ENCODE measurements around the gene RUNX2.

The RUNX2 gene

DNA sequence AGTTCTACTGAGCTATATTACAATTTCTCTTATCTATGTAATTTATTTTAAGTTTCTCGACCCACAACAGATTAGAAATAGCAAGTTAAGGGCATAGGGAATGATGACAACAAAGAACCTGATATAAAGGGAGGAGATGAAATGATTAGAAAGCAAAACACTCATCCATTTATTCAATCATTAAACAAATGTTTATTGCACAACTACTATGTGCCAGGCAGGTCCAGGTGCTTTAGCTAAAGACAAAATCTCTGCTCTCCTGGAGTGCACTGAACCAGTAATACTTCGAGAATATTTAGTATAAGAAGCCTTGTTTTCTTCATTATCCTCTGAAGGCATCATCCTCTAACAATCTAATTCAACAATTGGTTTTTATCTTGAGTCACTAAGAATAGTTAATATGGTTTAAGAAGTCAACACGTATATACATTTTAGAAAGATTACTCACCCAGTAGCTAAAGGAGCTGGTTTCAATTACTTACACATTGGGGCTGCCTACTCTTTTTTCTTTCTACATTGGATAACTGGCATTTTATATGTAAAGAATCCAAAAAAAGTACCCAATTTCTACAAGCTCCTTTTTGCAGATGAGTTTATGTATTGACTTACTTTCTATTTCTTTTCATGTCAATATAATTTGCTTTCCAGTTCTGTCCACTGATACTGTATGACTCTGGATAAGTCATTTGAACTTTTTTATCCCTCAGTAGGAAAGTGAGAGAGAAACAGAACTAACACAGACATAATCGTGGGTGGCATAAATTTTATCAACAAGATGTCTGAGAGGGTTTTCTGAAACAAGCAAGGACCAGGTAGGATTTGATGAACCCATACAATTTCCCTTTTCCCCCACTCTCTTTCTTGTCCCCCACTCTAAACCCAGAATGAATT is 375.0 kb downstream of the RUNX2 start:
- no peak for DNase-seq (ENCODE audit: low read depth, low spot score)

DNA sequence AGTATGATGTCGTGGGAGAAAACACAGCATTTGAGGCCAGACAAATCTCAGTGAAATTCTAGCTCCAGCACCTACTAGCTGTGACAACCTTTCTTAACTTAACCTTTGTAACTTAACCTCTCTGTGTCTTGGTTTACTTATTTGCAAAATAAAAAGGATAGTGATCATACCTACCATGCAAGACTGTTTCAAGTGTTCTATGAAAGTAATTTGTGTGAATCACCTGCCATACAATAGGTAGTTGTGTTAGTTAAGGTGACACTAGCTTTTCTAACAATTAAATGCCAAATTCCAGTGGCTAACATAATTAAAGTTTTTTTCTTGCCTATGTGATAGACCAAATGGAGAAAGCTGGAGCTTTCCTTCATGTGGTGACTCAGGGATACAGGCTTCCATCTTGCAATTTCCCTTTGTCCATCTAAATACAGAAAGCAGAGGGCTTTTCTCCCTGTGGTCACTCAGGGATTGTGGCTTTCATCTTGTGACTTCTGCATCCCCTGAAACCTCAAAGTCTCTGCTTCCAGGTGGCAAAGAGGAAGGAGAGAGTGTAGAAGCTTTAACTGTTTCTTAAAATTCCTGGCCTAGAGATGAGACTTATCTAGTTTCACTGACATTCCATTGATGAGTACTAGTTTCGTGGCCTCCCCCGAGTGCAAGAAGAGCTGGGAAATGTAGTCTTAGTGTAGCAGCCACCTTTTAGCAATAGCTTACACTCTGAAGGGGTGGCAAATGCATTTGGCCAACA is 376.1 kb downstream of the RUNX2 start:
- no peak for DNase-seq (ENCODE audit: low read depth, low spot score)

DNA sequence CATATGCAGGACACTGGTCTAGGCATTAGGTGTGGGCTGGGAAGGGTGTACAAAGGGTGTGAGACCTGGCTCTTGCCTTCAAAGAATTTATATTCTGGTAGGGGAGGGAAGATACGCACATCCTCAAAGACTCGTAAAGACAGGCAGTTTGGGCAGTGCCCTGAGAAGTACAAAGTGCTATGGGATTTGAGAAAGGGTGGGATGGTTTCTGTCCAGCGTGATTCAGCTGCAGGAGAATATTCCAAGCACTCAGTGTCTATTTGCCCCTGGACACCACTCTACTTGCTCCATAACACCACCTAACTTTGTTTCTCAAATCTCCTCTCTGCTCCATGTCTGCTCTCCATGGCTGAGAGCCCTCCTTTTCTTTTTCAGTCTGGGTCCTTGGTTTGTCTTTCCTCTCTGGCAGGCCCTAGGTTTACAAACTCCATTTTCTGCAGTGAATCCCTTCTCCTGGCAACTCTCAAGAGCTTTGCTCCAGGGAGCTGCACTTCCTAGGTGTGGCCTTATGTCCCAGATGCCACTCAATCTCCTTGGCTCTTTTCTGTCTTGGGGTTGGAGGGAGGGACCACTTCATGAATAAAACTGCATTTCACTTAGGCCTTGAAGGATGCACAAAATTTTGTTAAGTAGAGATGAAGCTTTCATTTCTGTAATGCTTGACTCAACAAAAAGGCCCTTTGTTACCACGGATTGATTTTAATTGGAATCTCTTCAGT is 377.2 kb downstream of the RUNX2 start:
- no peak for DNase-seq (ENCODE audit: low read depth, low spot score)

DNA sequence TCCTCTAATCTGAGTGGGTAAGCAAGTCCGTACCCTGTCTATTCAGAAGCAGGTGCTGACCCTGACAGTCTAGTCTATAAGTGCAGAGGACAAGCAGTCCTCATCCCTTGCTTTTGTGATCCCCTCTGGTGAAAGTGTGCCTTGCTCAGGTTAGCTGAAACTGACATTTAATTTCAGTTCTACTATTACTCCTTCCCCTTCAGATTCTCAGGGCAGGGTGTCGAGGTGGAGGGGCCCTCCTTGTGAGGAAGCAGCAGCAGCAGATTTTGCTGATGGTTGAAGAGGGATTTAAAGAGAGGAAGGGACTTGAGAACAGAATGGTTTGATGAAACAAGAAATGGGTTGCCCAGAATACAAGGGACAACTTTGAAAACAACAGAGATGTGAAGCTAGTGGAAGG is 378.2 kb downstream of the RUNX2 start:
- no peak for DNase-seq (ENCODE audit: low read depth, low spot score)

DNA sequence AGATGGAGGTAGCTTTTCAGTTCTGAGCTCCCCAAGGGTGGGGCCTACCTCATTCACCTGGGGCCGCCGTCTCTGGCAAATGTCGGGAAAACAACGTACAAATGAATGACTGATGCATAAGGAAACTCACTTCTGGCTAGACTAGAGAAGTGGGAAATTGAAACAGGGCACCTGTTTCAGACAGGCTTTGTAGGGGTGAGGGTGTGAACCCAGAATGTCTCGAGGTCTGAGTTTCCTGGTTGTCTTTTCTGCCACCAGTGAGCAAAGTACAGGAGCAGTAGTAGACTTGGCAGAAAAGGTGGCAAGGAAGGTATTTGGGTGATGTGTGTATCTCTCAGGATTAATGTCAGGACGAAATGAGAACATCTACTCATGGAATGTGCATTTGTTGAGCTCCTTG is 379.0 kb downstream of the RUNX2 start:
- no peak for DNase-seq (ENCODE audit: low read depth, low spot score)

DNA sequence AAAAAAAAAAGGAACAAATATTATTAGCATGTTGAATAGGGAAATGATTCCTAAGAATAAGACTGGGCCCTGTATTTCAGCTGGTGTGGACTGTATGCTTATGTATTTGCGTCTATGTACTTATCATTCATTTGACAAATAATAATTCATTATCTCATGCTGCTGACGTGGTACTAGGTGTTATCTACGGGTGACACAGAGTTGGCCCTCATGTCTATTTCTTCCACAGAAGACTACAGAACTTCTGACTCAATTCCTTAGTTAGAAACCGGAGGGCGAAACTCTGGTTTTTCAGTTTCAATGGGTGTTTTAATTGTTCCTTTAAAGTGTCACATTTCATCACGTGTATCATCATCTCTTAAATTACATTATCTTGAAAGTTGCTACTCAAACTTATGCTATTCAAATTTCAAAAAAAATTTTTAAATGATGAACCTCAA is 381.7 kb downstream of the RUNX2 start:
- DNase-seq (ENCODE audit: low read depth, low spot score): no peak

DNA sequence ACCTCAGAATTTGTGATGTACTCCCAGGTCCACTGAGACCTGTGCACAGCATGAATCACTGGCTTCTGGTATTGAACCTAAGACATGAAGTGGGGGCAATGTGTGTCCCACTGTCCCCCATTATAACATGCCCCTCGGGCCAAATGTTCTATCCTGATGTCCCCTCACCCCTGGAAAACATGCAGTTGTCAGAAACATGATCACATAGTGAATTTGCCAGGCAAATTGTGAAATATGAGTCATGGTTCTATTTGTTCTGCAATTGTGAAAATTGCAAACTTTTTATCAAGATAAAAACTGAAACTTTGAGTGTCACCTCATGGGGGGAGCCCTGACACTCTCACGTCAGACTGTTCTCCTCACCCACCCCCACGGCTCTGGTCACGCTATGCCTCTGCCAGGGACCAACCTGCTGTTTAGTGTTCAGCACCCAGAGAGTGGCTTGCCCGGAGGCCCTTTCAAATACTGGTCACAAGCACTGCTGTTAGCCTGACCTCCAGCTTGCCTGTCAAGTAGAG is 382.2 kb downstream of the RUNX2 start:
- DNase-seq (ENCODE audit: low read depth, low spot score): no peak

DNA sequence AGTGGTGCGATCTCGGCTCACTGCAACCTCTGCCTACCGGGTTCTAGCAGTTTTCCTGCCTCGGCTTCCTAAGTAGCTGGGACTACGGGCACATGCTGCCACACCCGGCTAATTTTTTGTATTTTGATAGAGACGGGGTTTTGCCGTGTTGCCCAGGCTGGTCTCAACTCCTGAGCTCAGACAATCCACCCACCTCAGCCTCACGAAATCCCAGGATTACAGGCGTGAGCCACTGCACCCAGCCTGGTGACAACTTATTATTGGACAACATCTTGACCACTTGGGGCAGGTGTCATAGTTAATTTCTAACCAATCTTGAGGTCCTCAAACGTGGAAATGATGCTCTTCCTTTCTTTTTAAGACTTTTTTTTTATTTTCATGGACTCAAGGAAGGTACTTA is 383.9 kb downstream of the RUNX2 start:
- DNase-seq (ENCODE audit: low read depth, low spot score): no peak

DNA sequence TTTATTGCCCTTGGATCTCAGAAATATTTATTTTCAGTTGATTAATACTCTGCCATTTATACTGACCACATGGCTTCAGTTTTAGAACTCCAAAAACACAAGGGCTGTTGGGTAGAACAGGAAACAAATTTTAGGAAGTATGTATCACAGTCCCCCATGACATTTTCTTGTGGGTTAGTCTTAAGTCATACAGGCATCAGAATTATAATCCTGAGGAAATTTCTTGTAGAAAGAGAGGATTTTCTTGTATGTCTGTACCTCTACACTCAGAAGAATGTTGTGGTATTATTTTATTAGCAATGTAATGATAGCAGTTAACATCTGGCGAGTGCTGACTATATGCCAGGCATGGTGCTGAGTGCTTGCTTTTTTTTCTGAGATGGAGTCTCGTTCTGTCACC is 384.7 kb downstream of the RUNX2 start:
- no peak for DNase-seq (ENCODE audit: low read depth, low spot score)

Data from brain pericyte (primary cell).